Measurements from ENCODE around the gene RGS13. TPM values are rescaled to one million over a fixed set of nuclear protein-coding genes. Genes with fewer than 3 reads are reported as not detected.

RGS13 gene
- total RNA-seq, 6 donors from 2014 or later: 0.20 to 4.9 (median 2.1) TPM; not detected in 1

DNA sequence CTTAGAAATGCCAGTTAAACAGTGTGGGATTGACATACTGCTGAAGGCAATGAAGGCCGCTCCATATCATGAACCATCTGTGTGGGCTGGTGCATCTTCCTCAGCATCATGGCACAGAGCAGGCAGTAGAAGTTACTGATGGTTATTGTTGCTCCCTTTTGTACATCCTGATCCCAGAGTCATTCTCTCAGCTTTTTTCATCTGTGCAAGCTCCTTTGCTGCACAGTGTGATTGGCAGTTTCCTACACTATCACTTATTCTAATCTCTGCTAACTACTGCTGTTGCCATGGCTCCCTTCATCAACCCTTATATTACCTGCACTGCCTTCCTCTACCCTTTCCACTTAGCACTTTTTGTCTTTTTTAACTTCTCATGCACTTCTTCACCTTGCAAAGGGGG lies 16.2 kb downstream of the RGS13 start:
- H3K27ac ChIP-seq: no peak overlapping the region
- H3K9me3 ChIP-seq: no peaks in the 10 kb centered on the region
- no peak overlapping the region for H3K4me3 ChIP-seq
- DNase-seq (no peak), ATAC-seq (ENCODE audit: low FRiP score in 2 of 2) (no peak)
- no peaks in the 10 kb centered on the region for H3K27me3 ChIP-seq
- no peaks in the 10 kb centered on the region for H3K4me1 ChIP-seq
- H3K36me3 ChIP-seq: no peaks in the 10 kb centered on the region
- WGBS, 2 donors: 80 to 100% methylated on average over 1 of the region's 1 CpG
- TF ChIP-seq POLR2A (IDR thresholded peaks at IDR 0.05): no peak
- TF ChIP-seq EP300 (IDR thresholded peaks at IDR 0.05): no peak
- TF ChIP-seq, protein P1, sequence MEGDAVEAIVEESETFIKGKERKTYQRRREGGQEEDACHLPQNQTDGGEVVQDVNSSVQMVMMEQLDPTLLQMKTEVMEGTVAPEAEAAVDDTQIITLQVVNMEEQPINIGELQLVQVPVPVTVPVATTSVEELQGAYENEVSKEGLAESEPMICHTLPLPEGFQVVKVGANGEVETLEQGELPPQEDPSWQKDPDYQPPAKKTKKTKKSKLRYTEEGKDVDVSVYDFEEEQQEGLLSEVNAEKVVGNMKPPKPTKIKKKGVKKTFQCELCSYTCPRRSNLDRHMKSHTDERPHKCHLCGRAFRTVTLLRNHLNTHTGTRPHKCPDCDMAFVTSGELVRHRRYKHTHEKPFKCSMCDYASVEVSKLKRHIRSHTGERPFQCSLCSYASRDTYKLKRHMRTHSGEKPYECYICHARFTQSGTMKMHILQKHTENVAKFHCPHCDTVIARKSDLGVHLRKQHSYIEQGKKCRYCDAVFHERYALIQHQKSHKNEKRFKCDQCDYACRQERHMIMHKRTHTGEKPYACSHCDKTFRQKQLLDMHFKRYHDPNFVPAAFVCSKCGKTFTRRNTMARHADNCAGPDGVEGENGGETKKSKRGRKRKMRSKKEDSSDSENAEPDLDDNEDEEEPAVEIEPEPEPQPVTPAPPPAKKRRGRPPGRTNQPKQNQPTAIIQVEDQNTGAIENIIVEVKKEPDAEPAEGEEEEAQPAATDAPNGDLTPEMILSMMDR (IDR thresholded peaks at IDR 0.05): no peak
- TF ChIP-seq POLR2AphosphoS5 (IDR thresholded peaks at IDR 0.05): no peak

DNA sequence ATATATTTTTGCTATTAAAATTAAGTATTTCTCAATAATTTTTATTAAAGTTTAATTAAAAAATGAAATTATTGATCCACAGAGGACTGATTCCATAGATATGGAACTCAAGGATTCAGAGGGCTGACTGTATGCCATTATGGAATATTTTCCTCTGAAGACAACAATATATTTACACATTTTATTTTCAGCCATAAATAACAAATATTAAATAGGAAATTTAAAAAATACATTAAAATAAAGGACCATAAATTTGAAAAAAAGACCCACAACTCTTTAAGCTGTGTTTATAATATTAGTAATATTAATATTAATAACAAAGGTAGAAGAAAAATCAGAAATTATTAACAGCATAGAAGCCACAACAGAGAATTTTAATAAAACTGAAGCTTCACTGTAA lies 18.2 kb downstream of the RGS13 start:
- DNase-seq: no peak

GRCh38 chr1:192654591-192655251 lies 18.8 kb downstream of the RGS13 start:
- Histone ChIP-seq H3K36me3 (no peaks in the 10 kb centered on the region), H3K4me1 (no peaks in the 10 kb centered on the region), H3K27me3 (no peaks in the 10 kb centered on the region), H3K9me3 (no peaks in the 10 kb centered on the region), H3K27ac (no peak overlapping the region), H3K4me3 (no peak overlapping the region)
- 82% methylated on average over 4 of the region's 4 CpGs for WGBS, 2 donors
- TF ChIP-seq, protein P1 (IDR thresholded peaks at IDR 0.05): no peak
- TF ChIP-seq POLR2AphosphoS5 (IDR thresholded peaks at IDR 0.05) (no peak), EP300 (IDR thresholded peaks at IDR 0.05) (no peak), POLR2A (IDR thresholded peaks at IDR 0.05) (no peak)
- DNase-seq: no peak
- no peak for ATAC-seq (ENCODE audit: low FRiP score in 2 of 2)

More for the DNA sequence above, 18.2 kb downstream of the RGS13 start:
- no peak for ATAC-seq (ENCODE audit: low FRiP score in 2 of 2)
- H3K9me3 ChIP-seq: no peaks in the 10 kb centered on the region
- H3K27ac ChIP-seq: no peak overlapping the region
- no peaks in the 10 kb centered on the region for H3K4me1 ChIP-seq
- H3K4me3 ChIP-seq: no peak overlapping the region
- no peak for TF ChIP-seq POLR2AphosphoS5 (IDR thresholded peaks at IDR 0.05)
- no peak for TF ChIP-seq EP300 (IDR thresholded peaks at IDR 0.05)
- no peak for TF ChIP-seq POLR2A (IDR thresholded peaks at IDR 0.05)
- H3K36me3 ChIP-seq: no peaks in the 10 kb centered on the region
- H3K27me3 ChIP-seq: no peaks in the 10 kb centered on the region

- no peaks in the 10 kb centered on the region for H3K9me3 ChIP-seq
- DNase-seq: no peak
- TF ChIP-seq POLR2A (IDR thresholded peaks at IDR 0.05) (no peak), POLR2AphosphoS5 (IDR thresholded peaks at IDR 0.05) (no peak), EP300 (IDR thresholded peaks at IDR 0.05) (no peak)
- TF ChIP-seq, protein P1 (IDR thresholded peaks at IDR 0.05): no peak
- no peak overlapping the region for H3K4me3 ChIP-seq
- ATAC-seq (ENCODE audit: low FRiP score in 2 of 2): no peak
- H3K4me1 ChIP-seq: no peaks in the 10 kb centered on the region
- WGBS, 2 donors: 74 to 75% methylated on average over 4 of the region's 4 CpGs
- no peaks in the 10 kb centered on the region for H3K36me3 ChIP-seq
- H3K27ac ChIP-seq: no peak overlapping the region
- no peaks in the 10 kb centered on the region for H3K27me3 ChIP-seq
Measured at GRCh38 chr1:192657760-192658159, 21.8 kb downstream of the RGS13 start.

DNA sequence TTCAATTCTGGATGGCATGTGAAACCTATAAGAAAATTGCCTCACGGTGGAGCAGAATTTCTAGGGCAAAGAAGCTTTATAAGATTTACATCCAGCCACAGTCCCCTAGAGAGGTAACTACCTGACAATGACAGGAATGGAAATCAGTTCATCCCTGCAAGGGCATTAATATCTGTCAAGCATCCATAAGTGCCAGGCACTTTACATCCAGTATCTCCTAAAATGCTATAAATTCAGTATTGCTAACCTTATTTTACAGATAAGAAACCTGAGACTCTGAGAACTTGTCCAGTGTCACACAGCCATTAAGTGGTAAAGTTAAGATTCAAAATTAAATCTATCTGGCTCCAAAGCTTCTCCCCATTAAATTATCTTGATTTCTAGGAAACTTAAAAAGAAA lies 22.3 kb downstream of the RGS13 start:
- no peak for DNase-seq
- TF ChIP-seq EP300 (IDR thresholded peaks at IDR 0.05) (no peak), POLR2AphosphoS5 (IDR thresholded peaks at IDR 0.05) (no peak), POLR2A (IDR thresholded peaks at IDR 0.05) (no peak)
- TF ChIP-seq, protein P1 (IDR thresholded peaks at IDR 0.05): no peak
- no peak for ATAC-seq (ENCODE audit: low FRiP score in 2 of 2)
- H3K27me3 ChIP-seq: no peaks in the 10 kb centered on the region
- no peak overlapping the region for H3K27ac ChIP-seq
- no peaks in the 10 kb centered on the region for H3K36me3 ChIP-seq
- no peaks in the 10 kb centered on the region for H3K4me1 ChIP-seq
- WGBS, 2 donors: 95 to 100% methylated on average over 1 of the region's 1 CpG
- no peaks in the 10 kb centered on the region for H3K9me3 ChIP-seq
- no peak overlapping the region for H3K4me3 ChIP-seq

Measured in upper lobe of left lung (tissue), 6 donors.